Cerebellar nuclear complex (tissue), 1 donor: ENCODE measurements around the gene EEF1E1.
"Not testable (repeated sequence)": the region's sequence is repeated elsewhere in the genome, so short reads cannot be mapped to it uniquely, and the experiment has no call there.

Source experiments
- DNase-seq, 2 experiments: peaks; one replicate each; lab custom pipeline; 2025; lab: John Stamatoyannopoulos, UW

EEF1E1 gene

GRCh38 chr6:8063761-8064637 is 38.3 kb downstream of the EEF1E1 start, which contains the start of gene BLOC1S5:
BLOC1S5 (minus strand) TSS chr6:8064389; CDS start chr6:8064376, 13 bp downstream.
- DNase-seq: peak; percentile 52 to 69

- no peak for DNase-seq
Measured at GRCh38 chr6:8061736-8062135, 40.6 kb downstream of the EEF1E1 start.

DNA sequence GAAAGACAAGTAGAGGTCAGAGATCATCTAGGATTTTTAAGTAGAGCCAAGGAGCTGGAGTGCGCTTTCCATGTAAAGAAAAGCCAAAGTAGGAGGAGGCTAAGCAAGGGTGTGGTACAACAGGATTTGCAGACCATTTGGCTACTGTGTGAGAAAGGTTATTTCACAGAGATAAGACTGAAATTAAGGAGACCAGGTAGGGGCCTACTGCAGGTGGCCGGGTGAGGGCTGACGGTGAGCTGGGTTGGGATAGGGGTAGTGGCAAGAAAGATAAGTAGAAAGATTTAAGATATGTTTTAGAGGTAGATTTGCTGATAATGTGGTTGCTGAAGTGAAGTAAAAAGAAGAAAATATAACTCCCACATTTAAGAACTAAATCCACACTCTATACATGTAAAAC is 42.0 kb downstream of the EEF1E1 start:
- no peak for DNase-seq

DNA sequence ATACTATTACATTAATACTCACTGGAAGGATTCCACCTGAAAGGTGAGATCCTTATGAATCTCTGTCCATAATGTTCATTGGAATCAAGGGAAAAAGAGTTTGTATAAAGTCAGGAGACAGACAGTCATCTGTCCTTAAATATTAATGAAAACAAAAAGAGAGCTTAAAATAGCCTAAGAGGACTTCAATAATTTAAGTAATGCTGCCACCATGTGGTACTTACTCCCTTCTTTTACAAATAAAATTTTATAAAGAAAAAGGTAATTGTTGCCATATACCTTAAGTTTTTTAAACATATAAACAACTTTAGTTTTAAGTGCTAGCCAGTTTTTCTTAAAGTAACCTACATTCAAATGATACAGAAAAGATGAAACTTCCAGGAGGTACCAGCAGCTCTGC is 43.2 kb downstream of the EEF1E1 start:
- no peak for DNase-seq

DNA sequence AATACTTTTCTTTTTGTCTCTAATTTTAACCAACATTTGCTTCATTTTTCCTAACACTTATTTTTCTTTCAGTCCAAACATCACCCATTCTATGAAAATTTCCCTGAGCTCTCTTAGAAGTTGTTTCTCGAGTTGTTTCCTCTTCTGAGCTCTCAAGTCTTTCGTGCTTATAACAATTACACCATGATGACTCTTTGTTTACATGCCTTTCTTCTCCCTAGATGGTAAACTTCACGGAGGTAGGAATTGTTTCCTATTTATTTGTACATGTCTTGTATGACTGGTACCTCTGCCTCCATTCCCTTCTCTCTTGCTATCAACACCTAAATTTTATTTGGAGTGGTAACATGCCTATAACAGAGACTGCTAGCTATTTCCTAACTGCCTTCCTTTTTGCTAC is 44.6 kb downstream of the EEF1E1 start:
- DNase-seq: no peak

GRCh38 chr6:8057263-8057662 is 45.1 kb downstream of the EEF1E1 start:
- no peak for DNase-seq

DNA sequence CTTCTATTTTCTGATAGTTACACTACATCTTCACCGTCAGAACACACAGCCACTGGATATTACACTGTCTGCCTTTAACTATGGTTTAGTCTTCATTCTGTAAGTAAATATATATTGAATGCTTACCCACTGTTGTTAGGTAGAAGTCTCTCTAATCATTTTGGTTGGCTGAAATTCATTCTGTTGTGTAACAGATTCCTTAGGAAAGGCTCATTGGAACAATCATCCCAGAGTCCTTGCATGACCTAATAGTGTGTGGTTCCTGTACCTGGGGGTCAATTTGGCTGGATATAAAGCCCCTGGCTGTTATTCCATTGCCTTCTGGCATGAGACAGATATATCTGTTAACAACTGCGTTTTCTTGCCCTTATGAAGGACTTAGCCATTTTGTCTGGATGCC is 48.1 kb downstream of the EEF1E1 start:
- no peak for DNase-seq

- no peak for DNase-seq
Measured at GRCh38 chr6:8047541-8048292, 54.6 kb downstream of the EEF1E1 start.

DNA sequence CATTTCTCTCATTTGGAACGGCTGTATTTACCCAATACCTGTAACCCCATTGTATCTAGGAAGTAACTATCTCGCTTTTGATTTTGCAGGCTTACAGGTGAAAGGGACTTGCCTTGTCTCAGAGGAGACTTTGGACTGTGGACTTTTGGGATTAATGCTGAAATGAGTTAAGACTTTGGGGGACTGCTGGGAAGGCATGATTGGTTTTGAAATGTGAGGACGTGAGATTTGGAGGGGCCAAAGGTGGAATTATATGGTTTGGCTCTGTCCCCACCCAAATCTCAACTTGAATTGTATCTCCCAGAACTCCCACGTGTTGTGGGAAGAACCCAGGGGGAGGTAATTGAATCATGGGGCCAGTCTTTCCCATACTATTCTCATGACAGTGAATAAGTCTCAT is 56.6 kb downstream of the EEF1E1 start:
- DNase-seq: not testable (repeated sequence)

GRCh38 chr6:8043221-8043620 is 59.1 kb downstream of the EEF1E1 start:
- no peak for DNase-seq

DNA sequence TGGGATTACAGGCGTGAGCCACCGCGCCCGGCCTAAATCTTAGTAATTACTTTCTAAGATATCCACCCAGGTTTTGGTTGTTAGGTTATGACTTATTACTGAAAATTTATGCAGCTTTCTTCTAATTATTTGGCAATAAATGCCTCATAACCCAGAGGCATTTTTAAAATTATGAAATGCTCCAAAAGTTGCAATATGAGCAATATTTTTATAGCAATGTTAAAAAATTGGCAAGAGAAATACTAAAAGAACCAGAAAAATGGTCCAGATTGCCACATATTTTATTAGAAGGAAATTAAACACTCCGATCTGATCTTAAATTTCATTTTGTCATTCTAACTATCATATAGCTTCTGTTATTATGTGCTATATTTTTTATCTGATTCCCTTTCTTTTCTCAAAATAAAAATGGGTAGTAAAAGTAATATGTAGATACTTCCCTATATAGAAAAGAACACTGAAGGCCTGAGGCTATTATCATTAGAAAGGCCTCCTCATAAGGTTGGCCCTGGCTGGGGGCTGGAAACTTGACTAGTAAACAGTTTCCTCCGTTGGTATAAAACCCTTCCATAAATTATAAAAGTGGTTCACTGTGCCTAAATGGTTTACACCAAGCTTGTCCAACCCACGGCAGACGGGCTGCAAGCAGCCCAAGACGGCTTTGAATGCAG is 60.3 kb downstream of the EEF1E1 start:
- DNase-seq: no peak

GRCh38 chr6:8034107-8034506 is 68.2 kb downstream of the EEF1E1 start:
- DNase-seq: not testable (repeated sequence)

DNA sequence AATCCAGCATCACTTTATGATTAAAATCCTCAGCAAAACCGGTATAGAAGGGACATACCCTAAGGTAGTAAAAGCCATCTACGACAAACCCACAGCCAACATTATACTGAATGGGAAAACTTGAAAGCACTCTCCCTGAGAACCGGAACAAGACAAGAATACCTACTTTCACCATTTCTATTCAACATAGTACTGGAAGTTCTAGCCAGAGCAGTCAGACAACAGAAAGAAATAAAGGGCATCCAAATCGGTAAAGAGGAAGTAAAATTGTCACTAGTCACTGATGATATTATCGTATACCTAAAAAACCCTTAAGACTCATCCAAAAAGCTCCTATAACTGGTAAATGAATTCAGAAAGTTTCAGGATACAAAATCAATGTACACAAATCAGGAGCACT is 71.4 kb downstream of the EEF1E1 start:
- no peak for DNase-seq
